ENCODE results near the gene CDC42BPB.

Gene CDC42BPB

DNA sequence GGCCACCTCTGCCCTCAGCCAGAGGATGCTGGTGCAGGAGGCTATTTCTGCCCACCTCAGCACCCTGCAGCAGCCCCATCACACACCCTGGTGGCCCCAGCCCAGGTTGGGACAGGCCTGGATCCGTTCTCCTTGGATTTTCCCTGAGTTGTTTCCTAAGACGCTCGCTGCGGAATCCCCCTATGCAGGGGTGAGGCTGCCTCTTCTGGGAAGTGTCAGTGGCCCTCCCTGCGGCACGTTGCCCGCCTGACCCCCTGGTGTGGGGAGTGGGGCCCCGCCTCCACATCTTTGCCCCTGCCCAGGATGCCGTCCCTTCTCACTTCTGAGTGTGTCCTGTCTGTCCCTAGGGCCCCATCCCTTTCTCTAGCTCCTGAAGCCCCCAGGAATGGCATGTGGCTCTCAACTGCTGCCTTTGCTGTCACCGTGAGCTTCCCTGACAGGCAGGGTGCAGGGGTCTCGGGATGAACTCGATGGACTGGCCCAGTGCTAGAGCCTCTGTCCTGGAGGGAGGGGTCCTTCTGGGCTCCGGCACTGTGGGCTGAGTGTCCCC, 36.6 kb upstream of the CDC42BPB start:
- H3K27me3 ChIP-seq (ENCODE audit: control insufficient read depth in 1 of 2, insufficient read depth in 2 of 2, low read length in 2 of 2): peaks cover 0 to 6% of the 10 kb centered on the region in 2 donors
- H3K27ac ChIP-seq (ENCODE audit: low read length): no peak overlapping the region
- no peak overlapping the region for H3K9ac ChIP-seq (ENCODE audit: low read length in 2 of 2)
- H3K4me1 ChIP-seq (ENCODE audit: control insufficient read depth, insufficient read depth, low read length): peaks cover 16% of the 10 kb centered on the region
- no peaks in the 10 kb centered on the region for H3K36me3 ChIP-seq (ENCODE audit: control insufficient read depth in 2 of 2, insufficient read depth in 2 of 2, low read length in 2 of 2)
- H3K4me3 ChIP-seq (ENCODE audit: low read length in 2 of 2): no peak overlapping the region
- H3K9me3 ChIP-seq (ENCODE audit: control insufficient read depth in 2 of 2, low read length in 2 of 2): no peaks in the 10 kb centered on the region

- Histone ChIP-seq H3K27me3 (ENCODE audit: control insufficient read depth in 1 of 2, insufficient read depth in 2 of 2, low read length in 2 of 2) (peaks cover 2 to 6% of the 10 kb centered on the region in 2 donors), H3K4me1 (ENCODE audit: control insufficient read depth, insufficient read depth, low read length) (peaks cover 16% of the 10 kb centered on the region), H3K9ac (ENCODE audit: low read length in 2 of 2) (no peak overlapping the region), H3K36me3 (ENCODE audit: control insufficient read depth in 2 of 2, insufficient read depth in 2 of 2, low read length in 2 of 2) (no peaks in the 10 kb centered on the region), H3K27ac (ENCODE audit: low read length) (no peak overlapping the region), H3K4me3 (ENCODE audit: low read length in 2 of 2) (peak overlapping the region; percentile 9 to 71), H3K9me3 (ENCODE audit: control insufficient read depth in 2 of 2, low read length in 2 of 2) (no peaks in the 10 kb centered on the region)
Observed at GRCh38 chr14:103091883-103092222, 34.5 kb upstream of the CDC42BPB start.

GRCh38 chr14:103091041-103091882, 33.9 kb upstream of the CDC42BPB start:
- H3K9ac ChIP-seq (ENCODE audit: low read length in 2 of 2): peak overlapping the region in 1 of 2 donors; percentile 54
- H3K36me3 ChIP-seq (ENCODE audit: control insufficient read depth in 2 of 2, insufficient read depth in 2 of 2, low read length in 2 of 2): no peaks in the 10 kb centered on the region
- peak overlapping the region; percentile 25 to 71 for H3K4me3 ChIP-seq (ENCODE audit: low read length in 2 of 2)
- H3K27me3 ChIP-seq (ENCODE audit: control insufficient read depth in 1 of 2, insufficient read depth in 2 of 2, low read length in 2 of 2): peaks cover 2 to 6% of the 10 kb centered on the region in 2 donors
- no peaks in the 10 kb centered on the region for H3K9me3 ChIP-seq (ENCODE audit: control insufficient read depth in 2 of 2, low read length in 2 of 2)
- H3K4me1 ChIP-seq (ENCODE audit: control insufficient read depth, insufficient read depth, low read length): peaks cover 16% of the 10 kb centered on the region
- no peak overlapping the region for H3K27ac ChIP-seq (ENCODE audit: low read length)

DNA sequence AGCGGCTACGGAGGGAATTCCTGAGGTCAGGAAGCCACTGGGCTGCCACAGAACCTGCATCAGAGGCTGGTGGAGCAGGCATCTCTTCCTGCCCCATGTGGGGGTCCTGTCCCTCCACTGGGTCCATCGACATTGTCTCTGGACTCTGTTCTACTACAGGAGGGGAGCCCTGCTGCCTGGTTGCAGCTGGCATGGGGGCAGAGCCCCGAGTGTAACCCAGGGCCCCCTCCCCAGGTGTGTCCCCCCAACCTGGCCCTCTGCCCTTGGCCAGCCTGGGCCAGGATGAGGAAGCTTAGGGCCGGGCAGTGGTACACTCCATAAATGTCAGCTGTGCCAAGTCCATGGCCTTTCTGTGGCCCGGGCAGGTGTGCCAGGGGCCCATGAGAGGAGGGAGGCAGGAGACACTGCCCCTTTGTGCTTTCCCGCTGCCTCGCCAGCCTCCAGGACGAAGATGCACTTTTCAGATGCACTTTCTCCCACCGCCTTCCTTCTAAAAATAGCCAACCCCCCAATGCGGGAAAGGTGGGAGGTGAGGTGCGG, 33.2 kb upstream of the CDC42BPB start:
- Histone ChIP-seq H3K9me3 (ENCODE audit: control insufficient read depth in 2 of 2, low read length in 2 of 2) (no peaks in the 10 kb centered on the region), H3K36me3 (ENCODE audit: control insufficient read depth in 2 of 2, insufficient read depth in 2 of 2, low read length in 2 of 2) (no peaks in the 10 kb centered on the region), H3K9ac (ENCODE audit: low read length in 2 of 2) (no peak overlapping the region), H3K4me1 (ENCODE audit: control insufficient read depth, insufficient read depth, low read length) (peaks cover 16% of the 10 kb centered on the region), H3K27ac (ENCODE audit: low read length) (no peak overlapping the region), H3K27me3 (ENCODE audit: control insufficient read depth in 1 of 2, insufficient read depth in 2 of 2, low read length in 2 of 2) (peaks cover 5 to 8% of the 10 kb centered on the region in 2 donors), H3K4me3 (ENCODE audit: low read length in 2 of 2) (peak overlapping the region in 1 of 2 donors; percentile 71)

DNA sequence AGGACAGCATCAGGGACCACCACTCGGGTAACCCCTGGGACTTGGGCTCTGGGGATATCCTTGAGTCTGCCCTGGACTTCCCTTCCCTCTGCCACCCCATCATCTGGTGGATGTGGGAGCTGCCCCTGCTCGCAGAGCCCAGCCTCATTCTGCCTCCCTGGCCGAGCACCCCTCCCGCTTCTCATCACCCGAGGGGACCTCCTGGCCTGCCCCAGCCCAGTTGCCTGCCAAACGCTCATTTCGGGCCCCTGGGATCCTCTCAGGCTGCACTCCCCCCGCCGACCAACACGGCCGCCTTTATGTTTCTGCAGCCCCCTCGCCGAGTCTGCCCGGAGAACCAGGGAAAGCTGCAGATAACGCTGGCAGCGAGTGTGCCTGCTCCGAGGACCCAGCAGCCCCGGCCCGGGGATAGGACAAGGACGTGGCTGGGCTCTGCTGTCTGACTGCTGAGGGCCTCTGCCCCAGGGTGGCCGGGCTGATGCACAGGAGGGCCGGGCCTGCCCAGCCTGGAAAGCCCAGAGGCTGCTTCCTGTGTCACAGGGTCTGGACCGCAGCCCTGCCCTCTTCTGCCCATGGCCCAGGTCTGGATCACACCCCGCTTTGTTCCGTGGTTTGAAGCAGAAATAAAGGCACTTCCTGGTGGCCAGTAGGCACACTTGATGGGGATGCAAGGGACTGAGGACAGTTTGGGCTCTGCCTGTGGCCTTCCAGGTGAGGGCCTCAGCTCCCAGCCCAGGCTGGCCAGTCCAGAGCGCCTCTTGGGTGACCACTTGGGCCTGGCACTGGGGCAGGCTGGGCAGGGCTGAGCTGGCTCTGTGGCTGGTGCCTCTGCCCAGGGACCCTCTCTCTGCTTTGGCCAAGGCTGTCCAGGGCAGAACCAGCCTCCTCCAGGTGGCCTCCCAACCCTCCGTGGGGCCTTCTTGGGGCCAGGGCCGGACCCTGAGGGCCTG, 32.3 kb upstream of the CDC42BPB start:
- no peaks in the 10 kb centered on the region for H3K9me3 ChIP-seq (ENCODE audit: control insufficient read depth in 2 of 2, low read length in 2 of 2)
- no peak overlapping the region for H3K9ac ChIP-seq (ENCODE audit: low read length in 2 of 2)
- H3K4me3 ChIP-seq (ENCODE audit: low read length in 2 of 2): no peak overlapping the region
- no peak overlapping the region for H3K27ac ChIP-seq (ENCODE audit: low read length)
- no peaks in the 10 kb centered on the region for H3K36me3 ChIP-seq (ENCODE audit: control insufficient read depth in 2 of 2, insufficient read depth in 2 of 2, low read length in 2 of 2)
- peaks cover 11 to 16% of the 10 kb centered on the region in 2 donors for H3K27me3 ChIP-seq (ENCODE audit: control insufficient read depth in 1 of 2, insufficient read depth in 2 of 2, low read length in 2 of 2)
- H3K4me1 ChIP-seq (ENCODE audit: control insufficient read depth, insufficient read depth, low read length): peaks cover 16% of the 10 kb centered on the region

- Histone ChIP-seq H3K9ac (ENCODE audit: low read length in 2 of 2) (no peak overlapping the region), H3K27me3 (ENCODE audit: control insufficient read depth in 1 of 2, insufficient read depth in 2 of 2, low read length in 2 of 2) (peaks cover 14 to 24% of the 10 kb centered on the region in 2 donors), H3K36me3 (ENCODE audit: control insufficient read depth in 2 of 2, insufficient read depth in 2 of 2, low read length in 2 of 2) (no peaks in the 10 kb centered on the region), H3K4me3 (ENCODE audit: low read length in 2 of 2) (no peak overlapping the region), H3K9me3 (ENCODE audit: control insufficient read depth in 2 of 2, low read length in 2 of 2) (no peaks in the 10 kb centered on the region), H3K4me1 (ENCODE audit: control insufficient read depth, insufficient read depth, low read length) (peaks cover 21% of the 10 kb centered on the region), H3K27ac (ENCODE audit: low read length) (no peak overlapping the region)
Observed at GRCh38 chr14:103088921-103089320, 31.6 kb upstream of the CDC42BPB start.

- no peak overlapping the region for H3K4me3 ChIP-seq (ENCODE audit: low read length in 2 of 2)
- no peaks in the 10 kb centered on the region for H3K9me3 ChIP-seq (ENCODE audit: control insufficient read depth in 2 of 2, low read length in 2 of 2)
- H3K27ac ChIP-seq (ENCODE audit: low read length): no peak overlapping the region
- no peaks in the 10 kb centered on the region for H3K36me3 ChIP-seq (ENCODE audit: control insufficient read depth in 2 of 2, insufficient read depth in 2 of 2, low read length in 2 of 2)
- peaks cover 19% of the 10 kb centered on the region for H3K4me1 ChIP-seq (ENCODE audit: control insufficient read depth, insufficient read depth, low read length)
- H3K9ac ChIP-seq (ENCODE audit: low read length in 2 of 2): no peak overlapping the region
- H3K27me3 ChIP-seq (ENCODE audit: control insufficient read depth in 1 of 2, insufficient read depth in 2 of 2, low read length in 2 of 2): peaks cover 14 to 27% of the 10 kb centered on the region in 2 donors
Observed at GRCh38 chr14:103087343-103087835, 30.0 kb upstream of the CDC42BPB start.

DNA sequence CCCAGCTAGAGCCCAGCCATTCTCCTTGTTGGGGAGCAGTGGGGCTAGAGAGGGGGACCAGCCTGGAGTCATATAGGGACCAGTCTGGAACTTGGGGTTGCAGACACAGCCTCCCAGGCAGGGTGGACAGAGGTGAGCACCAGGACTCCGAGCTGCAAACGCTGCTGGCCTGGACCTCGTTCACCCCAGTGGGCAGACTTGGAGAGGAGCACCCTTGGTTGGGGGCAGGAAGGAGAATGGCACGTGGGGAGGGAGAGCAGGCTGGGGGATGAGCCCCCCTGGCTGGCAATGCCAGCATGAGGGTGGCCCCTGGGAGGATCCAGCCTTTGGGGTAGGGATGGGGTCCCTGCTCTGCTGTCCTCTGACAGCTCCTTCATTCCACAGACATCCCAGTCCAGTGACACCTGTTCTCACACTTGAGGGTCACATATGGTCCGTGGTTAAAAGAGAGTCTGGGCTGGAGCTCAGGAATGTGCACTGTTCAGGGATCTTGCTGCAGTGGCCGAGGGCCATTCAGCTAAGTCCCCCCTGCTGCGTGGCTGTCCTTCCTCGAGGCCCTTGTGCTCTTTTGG, 29.5 kb upstream of the CDC42BPB start:
- Histone ChIP-seq H3K27ac (ENCODE audit: low read length) (no peak overlapping the region), H3K9ac (ENCODE audit: low read length in 2 of 2) (no peak overlapping the region), H3K27me3 (ENCODE audit: control insufficient read depth in 1 of 2, insufficient read depth in 2 of 2, low read length in 2 of 2) (peaks cover 18 to 27% of the 10 kb centered on the region in 2 donors), H3K4me1 (ENCODE audit: control insufficient read depth, insufficient read depth, low read length) (peaks cover 19% of the 10 kb centered on the region), H3K9me3 (ENCODE audit: control insufficient read depth in 2 of 2, low read length in 2 of 2) (no peaks in the 10 kb centered on the region), H3K4me3 (ENCODE audit: low read length in 2 of 2) (no peak overlapping the region), H3K36me3 (ENCODE audit: control insufficient read depth in 2 of 2, insufficient read depth in 2 of 2, low read length in 2 of 2) (no peaks in the 10 kb centered on the region)

DNA sequence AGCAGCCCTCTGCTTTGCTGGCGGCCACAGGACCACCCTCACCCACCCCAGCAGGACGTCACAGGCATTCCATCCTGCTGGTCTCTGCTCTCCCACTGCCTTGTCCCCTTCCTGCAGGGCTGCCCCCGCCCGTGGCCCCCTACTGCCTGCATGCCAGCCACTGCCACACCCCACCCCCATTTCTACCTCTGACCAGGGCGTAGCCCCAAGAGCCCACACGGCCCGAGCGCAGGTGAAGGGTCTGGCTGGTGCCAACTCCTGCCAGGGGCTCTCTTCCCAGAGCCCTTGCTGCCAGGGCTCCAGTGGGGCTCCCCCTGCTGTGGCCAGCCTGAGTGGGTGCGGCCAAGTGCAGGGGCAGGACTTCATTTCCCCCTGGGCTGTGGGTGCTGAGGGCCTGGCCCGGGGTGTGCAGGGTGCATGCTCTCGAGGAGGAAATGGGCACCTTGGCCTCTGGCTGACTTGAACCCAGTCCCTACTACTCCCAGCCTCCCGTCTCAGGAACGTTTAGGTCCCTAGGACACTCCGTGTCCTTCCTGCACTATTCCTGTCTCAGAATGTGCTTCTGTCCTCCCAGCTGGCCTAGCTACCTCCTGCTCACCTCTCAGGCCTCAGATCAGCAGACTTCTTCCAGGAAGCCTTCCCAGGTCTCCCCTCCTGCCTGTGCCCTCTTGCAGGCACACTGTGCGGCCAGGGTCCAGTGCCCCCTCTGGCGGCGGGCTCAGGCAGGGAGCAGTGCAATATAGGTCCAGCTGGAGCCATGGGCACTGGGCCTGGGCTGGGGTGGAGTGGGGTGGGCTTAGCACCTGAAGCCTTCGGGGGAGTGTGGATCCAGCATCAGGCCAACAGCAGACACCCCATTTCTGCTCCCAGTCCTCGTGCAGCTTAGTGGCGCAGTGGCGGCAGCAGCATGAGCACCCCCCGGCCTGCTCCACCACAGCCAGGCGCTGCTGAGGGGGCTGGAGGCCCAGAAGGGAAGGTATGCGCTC, 28.1 kb upstream of the CDC42BPB start:
- Histone ChIP-seq H3K27me3 (ENCODE audit: control insufficient read depth in 1 of 2, insufficient read depth in 2 of 2, low read length in 2 of 2) (peaks cover 24 to 26% of the 10 kb centered on the region in 2 donors), H3K4me3 (ENCODE audit: low read length in 2 of 2) (no peak overlapping the region), H3K9ac (ENCODE audit: low read length in 2 of 2) (no peak overlapping the region), H3K36me3 (ENCODE audit: control insufficient read depth in 2 of 2, insufficient read depth in 2 of 2, low read length in 2 of 2) (no peaks in the 10 kb centered on the region), H3K27ac (ENCODE audit: low read length) (no peak overlapping the region), H3K9me3 (ENCODE audit: control insufficient read depth in 2 of 2, low read length in 2 of 2) (no peaks in the 10 kb centered on the region), H3K4me1 (ENCODE audit: control insufficient read depth, insufficient read depth, low read length) (peaks cover 8% of the 10 kb centered on the region)
